ENCODE measurements around the gene LIN54. TPM values are rescaled to one million over a fixed set of nuclear protein-coding genes. Genes with fewer than 3 reads are reported as not detected.

The LIN54 gene
- total RNA-seq, 1 experiment from 2014 or later: 14.5 TPM

- intact Hi-C loops (cut with micrococcal nuclease; ENCODE audit: unreplicated experiment): no loop called here
- TSS peak; percentile 60 for BruUV-seq (replicated peaks)
Measured at GRCh38 chr4:83011689-83012199, 1.1 kb upstream of the LIN54 start.

DNA sequence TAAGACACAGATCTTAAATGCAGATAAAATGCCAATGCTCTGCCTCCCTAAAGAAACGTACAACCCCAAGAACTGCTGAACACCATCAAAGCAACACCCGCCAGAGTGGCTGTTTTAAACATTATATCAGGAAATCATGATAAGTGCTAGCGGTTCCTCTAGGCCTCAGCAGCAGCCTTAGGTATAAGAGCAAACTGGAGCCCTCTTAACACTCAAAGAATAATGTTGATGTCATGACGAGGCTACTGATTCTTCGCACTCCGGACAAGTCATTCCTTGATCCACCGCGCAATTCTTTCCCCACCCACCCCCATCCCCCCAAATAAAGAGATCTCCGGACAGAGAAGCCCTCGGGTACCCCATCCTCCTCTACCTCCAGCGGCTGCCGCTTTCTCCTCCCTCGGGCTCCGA lies 507 bp downstream of the LIN54 start:
- ChIA-PET POLR2A (no interaction called here), CTCF (no interaction called here)
- Histone ChIP-seq H3K27ac (ENCODE audit: low read length) (peak overlapping the region; percentile 70), H3K27me3 (ENCODE audit: control insufficient read depth, insufficient read depth, low read length) (no peaks in the 10 kb centered on the region), H3K9me3 (ENCODE audit: control insufficient read depth, insufficient read depth, low read depth, low read length) (no peaks in the 10 kb centered on the region), H3K4me1 (ENCODE audit: control insufficient read depth, insufficient read depth, low read length) (peaks cover 9% of the 10 kb centered on the region; the same call in 1 of the 2 replicates), H3K36me3 (ENCODE audit: control insufficient read depth, insufficient read depth, low read length) (no peaks in the 10 kb centered on the region; the same call in 1 of the 2 replicates), H3K4me3 (ENCODE audit: low read depth in 2 of 2, low read length in 2 of 2) (peak overlapping the region; percentile 76 to 80)
- intact Hi-C loops (cut with micrococcal nuclease; ENCODE audit: unreplicated experiment) (no loop called here), in situ Hi-C loops (cut with HindIII; ENCODE audit: low pct_unique_long_range_greater_than_20kb, low sequenced_read_pairs) (no loop called here)
- TF ChIP-seq SIN3A (IDR thresholded peaks at IDR 0.05; ENCODE audit: borderline replicate concordance, insufficient read depth, low read depth, low read length) (no peak), TCF7L2 (IDR thresholded peaks at IDR 0.05; ENCODE audit: low read depth, low read length) (peak; percentile 59)
- DNase-seq (ENCODE audit: low read depth, low spot score): no peak
- no peak for ATAC-seq
- no TSS peak for BruUV-seq (replicated peaks)

More at GRCh38 chr4:83011689-83012199, 1.1 kb upstream of the LIN54 start:
- ChIA-PET POLR2A (interaction anchor here (0.6 to 0.7 kb wide), 3 partner anchors 26 to 1571 kb away, joined by 3 to 13 read pairs (median 5); partner anchors contain the start of gene CDS1), CTCF (no interaction called here)
- no peak for TF ChIP-seq SIN3A (IDR thresholded peaks at IDR 0.05; ENCODE audit: borderline replicate concordance, insufficient read depth, low read depth, low read length)
- TF ChIP-seq REST (IDR thresholded peaks at IDR 0.05; ENCODE audit: insufficient read depth in 1 of 2, low read depth in 2 of 2, low read length in 1 of 2): no peak
- TF ChIP-seq TCF7L2 (IDR thresholded peaks at IDR 0.05; ENCODE audit: low read depth, low read length): no peak
- no peak for TF ChIP-seq POLR2AphosphoS5 (IDR thresholded peaks at IDR 0.05; ENCODE audit: low read depth, low read length)
- TF ChIP-seq CTCF (IDR thresholded peaks at IDR 0.05): no peak
- H3K9me3 ChIP-seq (ENCODE audit: control insufficient read depth, insufficient read depth, low read depth, low read length): no peaks in the 10 kb centered on the region
- H3K4me3 ChIP-seq (ENCODE audit: low read depth in 2 of 2, low read length in 2 of 2): peak overlapping the region; percentile 76 to 80
- in situ Hi-C loops (cut with HindIII; ENCODE audit: low pct_unique_long_range_greater_than_20kb, low sequenced_read_pairs): no loop called here
- peak overlapping the region; percentile 53 for H3K27ac ChIP-seq (ENCODE audit: low read length)
- ATAC-seq (no peak), DNase-seq (ENCODE audit: low read depth, low spot score) (no peak)
- no peaks in the 10 kb centered on the region for H3K27me3 ChIP-seq (ENCODE audit: control insufficient read depth, insufficient read depth, low read length)
- no peaks in the 10 kb centered on the region; the same call in 1 of the 2 replicates for H3K36me3 ChIP-seq (ENCODE audit: control insufficient read depth, insufficient read depth, low read length)
- H3K4me1 ChIP-seq (ENCODE audit: control insufficient read depth, insufficient read depth, low read length): peaks cover 9% of the 10 kb centered on the region; the same call in 1 of the 2 replicates

- Histone ChIP-seq H3K9me3 (ENCODE audit: control insufficient read depth, insufficient read depth, low read depth, low read length) (no peaks in the 10 kb centered on the region), H3K36me3 (ENCODE audit: control insufficient read depth, insufficient read depth, low read length) (no peaks in the 10 kb centered on the region; the same call in 1 of the 2 replicates), H3K27ac (ENCODE audit: low read length) (peak overlapping the region; percentile 70), H3K4me1 (ENCODE audit: control insufficient read depth, insufficient read depth, low read length) (peaks cover 9% of the 10 kb centered on the region; the same call in 1 of the 2 replicates), H3K27me3 (ENCODE audit: control insufficient read depth, insufficient read depth, low read length) (no peaks in the 10 kb centered on the region), H3K4me3 (ENCODE audit: low read depth in 2 of 2, low read length in 2 of 2) (peak overlapping the region; percentile 76 to 80)
- TF ChIP-seq POLR2AphosphoS5 (IDR thresholded peaks at IDR 0.05; ENCODE audit: low read depth, low read length) (no peak), TCF7L2 (IDR thresholded peaks at IDR 0.05; ENCODE audit: low read depth, low read length) (no peak), CTCF (IDR thresholded peaks at IDR 0.05) (no peak), REST (IDR thresholded peaks at IDR 0.05; ENCODE audit: insufficient read depth in 1 of 2, low read depth in 2 of 2, low read length in 1 of 2) (no peak), SIN3A (IDR thresholded peaks at IDR 0.05; ENCODE audit: borderline replicate concordance, insufficient read depth, low read depth, low read length) (no peak)
- in situ Hi-C loops (cut with HindIII; ENCODE audit: low pct_unique_long_range_greater_than_20kb, low sequenced_read_pairs): no loop called here
- ChIA-PET CTCF (no interaction called here), POLR2A (interaction anchor here (0.6 kb wide), 1 partner anchor 18 kb away, joined by 3 read pairs; no protein-coding TSS in a partner anchor)
- intact Hi-C loops (cut with micrococcal nuclease; ENCODE audit: unreplicated experiment): no loop called here
- no peak for DNase-seq (ENCODE audit: low read depth, low spot score)
- BruUV-seq (replicated peaks): TSS peak; percentile 52
- no peak for ATAC-seq
Measured at GRCh38 chr4:83009529-83009928, 1.1 kb downstream of the LIN54 start.
